ENCODE results near the gene AP5M1. TPM values are rescaled to one million over a fixed set of nuclear protein-coding genes. Genes with fewer than 3 reads are reported as not detected.
"Not testable (repeated sequence)": the region's sequence is repeated elsewhere in the genome, so short reads cannot be mapped to it uniquely, and the experiment has no call there.

AP5M1 gene
- total RNA-seq, 2 experiments from 2014 or later: 29.1 to 31.1 TPM

- no peak for DNase-seq
- intact Hi-C loops (cut with micrococcal nuclease): no loop called here
- ChIA-PET CTCF (interaction anchor here (1.2 to 1.5 kb wide), 2 partner anchors 20 to 752 kb away, joined by 3 to 4 read pairs; no protein-coding TSS in a partner anchor), POLR2A (no interaction called here)
- Mint-ChIP-seq H3K36me3 (ENCODE audit: low read depth) (peaks cover 8% of the 10 kb centered on the region), H3K9me3 (no peaks in the 10 kb centered on the region), H3K27ac (no peak overlapping the region), H3K4me3 (no peak overlapping the region), H3K4me1 (ENCODE audit: low read depth) (no peaks in the 10 kb centered on the region), H3K27me3 (no peaks in the 10 kb centered on the region)
- no peak for ATAC-seq
- TF ChIP-seq, protein P1, sequence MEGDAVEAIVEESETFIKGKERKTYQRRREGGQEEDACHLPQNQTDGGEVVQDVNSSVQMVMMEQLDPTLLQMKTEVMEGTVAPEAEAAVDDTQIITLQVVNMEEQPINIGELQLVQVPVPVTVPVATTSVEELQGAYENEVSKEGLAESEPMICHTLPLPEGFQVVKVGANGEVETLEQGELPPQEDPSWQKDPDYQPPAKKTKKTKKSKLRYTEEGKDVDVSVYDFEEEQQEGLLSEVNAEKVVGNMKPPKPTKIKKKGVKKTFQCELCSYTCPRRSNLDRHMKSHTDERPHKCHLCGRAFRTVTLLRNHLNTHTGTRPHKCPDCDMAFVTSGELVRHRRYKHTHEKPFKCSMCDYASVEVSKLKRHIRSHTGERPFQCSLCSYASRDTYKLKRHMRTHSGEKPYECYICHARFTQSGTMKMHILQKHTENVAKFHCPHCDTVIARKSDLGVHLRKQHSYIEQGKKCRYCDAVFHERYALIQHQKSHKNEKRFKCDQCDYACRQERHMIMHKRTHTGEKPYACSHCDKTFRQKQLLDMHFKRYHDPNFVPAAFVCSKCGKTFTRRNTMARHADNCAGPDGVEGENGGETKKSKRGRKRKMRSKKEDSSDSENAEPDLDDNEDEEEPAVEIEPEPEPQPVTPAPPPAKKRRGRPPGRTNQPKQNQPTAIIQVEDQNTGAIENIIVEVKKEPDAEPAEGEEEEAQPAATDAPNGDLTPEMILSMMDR (IDR thresholded peaks at IDR 0.05): no peak
These were observed 25.5 kb upstream of the AP5M1 start for GRCh38 chr14:57243320-57243719.

GRCh38 chr14:57244106-57244505 is 24.7 kb upstream of the AP5M1 start:
- CTCF ChIA-PET: interaction anchor here (1.0 to 1.5 kb wide), 3 partner anchors 19 to 754 kb away, joined by 3 to 4 read pairs (median 3); no protein-coding TSS in a partner anchor
- intact Hi-C loops (cut with micrococcal nuclease): no loop called here
- peaks cover 5% of the 10 kb centered on the region for H3K36me3 Mint-ChIP-seq (ENCODE audit: low read depth)

DNA sequence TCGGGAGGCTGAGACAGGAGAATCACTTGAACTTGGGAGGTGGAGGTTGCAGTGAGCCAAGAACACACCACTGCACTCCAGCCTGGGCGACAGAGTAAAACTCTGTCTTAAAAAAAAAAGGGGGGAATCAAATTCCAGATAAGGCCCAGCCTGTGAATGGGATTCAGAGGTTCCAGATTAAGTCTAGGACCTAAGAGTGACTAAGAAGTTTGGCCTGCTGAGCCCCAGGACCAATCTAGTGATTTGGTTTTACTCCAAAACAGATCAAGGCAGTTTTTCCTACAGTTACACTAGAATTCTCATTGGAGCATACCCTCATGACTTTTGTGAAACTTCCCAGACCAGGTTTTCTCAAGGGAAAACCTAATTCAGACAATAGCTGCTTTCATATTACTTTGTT is 22.8 kb upstream of the AP5M1 start:
- no peak overlapping the region for H3K4me3 Mint-ChIP-seq
- H3K9me3 Mint-ChIP-seq: no peaks in the 10 kb centered on the region
- peaks cover 7% of the 10 kb centered on the region for H3K4me1 Mint-ChIP-seq (ENCODE audit: low read depth)
- ATAC-seq: no peak
- TF ChIP-seq, protein P1 (IDR thresholded peaks at IDR 0.05): no peak
- intact Hi-C loops (cut with micrococcal nuclease): no loop called here
- CTCF ChIA-PET: no interaction called here
- POLR2A ChIA-PET: no interaction called here
- H3K27me3 Mint-ChIP-seq: no peaks in the 10 kb centered on the region
- peaks cover 3% of the 10 kb centered on the region for H3K36me3 Mint-ChIP-seq (ENCODE audit: low read depth)
- H3K27ac Mint-ChIP-seq: no peak overlapping the region
- no peak for DNase-seq

More at GRCh38 chr14:57244106-57244505, 24.7 kb upstream of the AP5M1 start:
- Mint-ChIP-seq H3K4me1 (ENCODE audit: low read depth) (no peaks in the 10 kb centered on the region), H3K27ac (no peak overlapping the region), H3K27me3 (no peaks in the 10 kb centered on the region), H3K9me3 (no peaks in the 10 kb centered on the region), H3K4me3 (no peak overlapping the region)
- ATAC-seq (no peak), DNase-seq (no peak)
- POLR2A ChIA-PET: no interaction called here
- TF ChIP-seq, protein P1 (IDR thresholded peaks at IDR 0.05): no peak

DNA sequence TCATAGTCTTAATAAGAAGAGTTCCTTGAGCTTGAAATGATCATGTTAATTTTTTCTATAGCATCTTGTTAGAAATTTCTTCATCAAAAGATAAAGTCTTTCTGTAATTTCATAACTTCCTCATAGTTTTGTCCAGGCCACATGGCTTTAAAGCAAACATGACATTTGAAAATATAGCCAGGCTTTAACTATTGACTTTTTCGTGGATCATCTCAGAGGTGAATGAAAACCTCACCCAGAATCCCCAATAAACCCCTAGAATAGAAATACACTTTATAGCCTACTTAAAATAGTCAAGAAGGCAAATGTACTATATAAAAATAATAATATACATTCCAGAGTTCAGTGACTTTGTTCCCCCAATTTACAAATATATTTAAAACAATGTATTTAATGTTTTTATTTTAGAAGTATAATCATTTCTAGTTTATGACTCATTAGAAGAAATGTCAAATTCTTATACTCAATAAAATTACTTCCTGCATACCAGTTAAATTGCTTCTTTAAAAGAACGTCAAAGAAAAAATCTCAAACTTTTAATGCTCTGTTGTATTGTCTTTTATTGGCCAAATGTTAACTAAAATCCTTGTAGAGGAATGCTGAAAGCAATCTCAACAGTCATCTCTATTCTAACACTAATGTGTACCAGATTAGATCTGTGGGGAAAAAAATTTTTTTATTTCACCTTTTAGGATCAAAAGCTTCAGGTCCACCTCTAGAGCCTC is 21.7 kb upstream of the AP5M1 start:
- Mint-ChIP-seq H3K9me3 (no peaks in the 10 kb centered on the region), H3K27me3 (no peaks in the 10 kb centered on the region), H3K4me3 (no peak overlapping the region), H3K4me1 (ENCODE audit: low read depth) (peaks cover 11% of the 10 kb centered on the region), H3K27ac (no peak overlapping the region), H3K36me3 (ENCODE audit: low read depth) (peaks cover 4% of the 10 kb centered on the region)
- ChIA-PET CTCF (no interaction called here), POLR2A (no interaction called here)
- intact Hi-C loops (cut with micrococcal nuclease): no loop called here
- ATAC-seq: no peak
- no peak for DNase-seq
- TF ChIP-seq, protein P1 (IDR thresholded peaks at IDR 0.05): no peak

GRCh38 chr14:57254884-57255283 is 13.9 kb upstream of the AP5M1 start:
- no peak overlapping the region for H3K27ac Mint-ChIP-seq
- ChIA-PET POLR2A (interaction anchor here (0.7 to 2.0 kb wide), 2 partner anchors 14 to 864 kb away, joined by 5 to 9 read pairs; partner anchors contain the start of genes AP5M1 and EXOC5), CTCF (no interaction called here)
- DNase-seq (no peak), ATAC-seq (no peak)
- peaks cover 39% of the 10 kb centered on the region for H3K36me3 Mint-ChIP-seq (ENCODE audit: low read depth)
- H3K4me3 Mint-ChIP-seq: no peak overlapping the region
- H3K27me3 Mint-ChIP-seq: no peaks in the 10 kb centered on the region
- intact Hi-C loops (cut with micrococcal nuclease): no loop called here
- TF ChIP-seq, protein P1 (IDR thresholded peaks at IDR 0.05): no peak
- peaks cover 40% of the 10 kb centered on the region for H3K4me1 Mint-ChIP-seq (ENCODE audit: low read depth)
- H3K9me3 Mint-ChIP-seq: peaks cover 6% of the 10 kb centered on the region

- Mint-ChIP-seq H3K4me1 (ENCODE audit: low read depth) (peaks cover 43% of the 10 kb centered on the region), H3K36me3 (ENCODE audit: low read depth) (peaks cover 33% of the 10 kb centered on the region)
- POLR2A ChIA-PET; intact Hi-C loops (cut with micrococcal nuclease); ATAC-seq; DNase-seq; H3K9me3 Mint-ChIP-seq; H3K4me3 Mint-ChIP-seq; H3K27me3 Mint-ChIP-seq; H3K27ac Mint-ChIP-seq: not testable (repeated sequence)
- CTCF ChIA-PET: interaction anchor here (0.8 to 1.5 kb wide), 2 partner anchors 37 to 59 kb away, joined by 3 to 4 read pairs; no protein-coding TSS in a partner anchor
These were observed 10.6 kb upstream of the AP5M1 start for GRCh38 chr14:57258221-57258620.
